Right renal cortex interstitium (tissue), 3 donors: ENCODE data around the gene MACROD2. TPM values are rescaled to one million over a fixed set of nuclear protein-coding genes. Genes with fewer than 3 reads are reported as not detected.
"Not testable (repeated sequence)": the region's sequence is repeated elsewhere in the genome, so short reads cannot be mapped to it uniquely, and the experiment has no call there.

Experiments
- DNase-seq, 3 donors: peaks; one replicate each; pipeline ENCODE4 v3.0.0-alpha.2; 2013; ENCODE audit warnings: low read depth in 3 of 3, low spot score in 2 of 3
- polyA plus RNA-seq, 3 donors: library from polyadenylated mRNA; unstranded; fragments of 120-200 nt; gene quantifications; one replicate each; pipeline ENCODE4 v1.2.1, GENCODE V29; 2013; ENCODE audit not compliant: insufficient read length in 3 of 3

MACROD2 gene
- polyA plus RNA-seq, 3 donors = 14.4 to 15.6 (median 14.5) TPM

- DNase-seq = no peak
Measured at GRCh38 chr20:15776770-15777466, 1781.6 kb downstream of the MACROD2 start.

- DNase-seq = no peak
Measured at GRCh38 chr20:15784020-15784419, 1788.7 kb downstream of the MACROD2 start.

- no peak for DNase-seq
Measured at GRCh38 chr20:15789079-15789478, 1793.8 kb downstream of the MACROD2 start.

- no peak for DNase-seq
Measured at GRCh38 chr20:15792855-15793254, 1797.5 kb downstream of the MACROD2 start.

GRCh38 chr20:15794409-15794808 is 1799.1 kb downstream of the MACROD2 start:
- no peak for DNase-seq

- DNase-seq = no peak
Measured at GRCh38 chr20:15795305-15796019, 1800.1 kb downstream of the MACROD2 start.

GRCh38 chr20:15799871-15800270 is 1804.6 kb downstream of the MACROD2 start:
- DNase-seq = no peak

GRCh38 chr20:15802020-15802419 is 1806.7 kb downstream of the MACROD2 start:
- DNase-seq = no peak

- no peak for DNase-seq
Measured at GRCh38 chr20:15805154-15805553, 1809.8 kb downstream of the MACROD2 start.

- no peak for DNase-seq
Measured at GRCh38 chr20:15806105-15806504, 1810.8 kb downstream of the MACROD2 start.

- DNase-seq = no peak
Measured at GRCh38 chr20:15807271-15807670, 1812.0 kb downstream of the MACROD2 start.

- not testable (repeated sequence) for DNase-seq
Measured at GRCh38 chr20:15807771-15808170, 1812.5 kb downstream of the MACROD2 start.

- no peak for DNase-seq
Measured at GRCh38 chr20:15811951-15812350, 1816.6 kb downstream of the MACROD2 start.

GRCh38 chr20:15812696-15813095 is 1817.4 kb downstream of the MACROD2 start:
- no peak for DNase-seq

- no peak for DNase-seq
Measured at GRCh38 chr20:15814360-15814759, 1819.0 kb downstream of the MACROD2 start.

- DNase-seq = no peak
Measured at GRCh38 chr20:15814911-15815310, 1819.6 kb downstream of the MACROD2 start.

- DNase-seq = no peak
Measured at GRCh38 chr20:15817351-15817750, 1822.0 kb downstream of the MACROD2 start.

GRCh38 chr20:15818651-15819071 is 1823.3 kb downstream of the MACROD2 start:
- DNase-seq = no peak

- no peak for DNase-seq
Measured at GRCh38 chr20:15823718-15824117, 1828.4 kb downstream of the MACROD2 start.

- DNase-seq = no peak
Measured at GRCh38 chr20:15827628-15828027, 1832.3 kb downstream of the MACROD2 start.

GRCh38 chr20:15831201-15831600 is 1835.9 kb downstream of the MACROD2 start:
- no peak for DNase-seq

GRCh38 chr20:15832512-15832911 is 1837.2 kb downstream of the MACROD2 start:
- DNase-seq = no peak
